Adipose tissue (tissue), 3 donors: ENCODE data around the gene BFAR. TPM values are rescaled to one million over a fixed set of nuclear protein-coding genes. Genes with fewer than 3 reads are reported as not detected.

ENCODE experiments used
- H3K27ac ChIP-seq: one replicate; pipeline ENCODE4 v1.5.1; 2013; ENCODE audit warnings: low read depth, low read length
- WGBS, 3 donors: extraction: QIAGEN DNeasy Blood & Tissue Kit; methylation state at CpG; one replicate each; pipeline ENCODE4 v1.1.7; 2013; 5-methylcytosine and 5-hydroxymethylcytosine counted together
- polyA plus RNA-seq, 3 donors: library from polyadenylated mRNA; stranded (reverse); fragments of 200-250 nt; gene quantifications; one replicate each; pipeline ENCODE4 v1.2.3, GENCODE V29; 2013
- donor health status: healthy with polysubstance abuse.
- donor health status: Bipolar disorder and iron deficiency.
- donor health status: healthy.

The BFAR gene
- 10 to 100 TPM; 33.6 to 47.2 (median 45.0) TPM for polyA plus RNA-seq

- H3K27ac ChIP-seq: peak within 1 kb of the TSS; percentile 94
- 0% methylated on average over 56 to 69 of the region's 69 CpGs for WGBS, 3 donors
Measured at GRCh38 chr16:14632693-14633569, at the start of gene BFAR. TSS of gene BFAR (plus strand) at chr16:14632951. CDS start at chr16:14644347, 11,396 bp downstream.

GRCh38 chr16:14585287-14585686, 47.5 kb upstream of the BFAR start:
- 96 to 97% (median 97%) methylated on average over 3 of the region's 3 CpGs for WGBS, 3 donors
- no peak overlapping the region for H3K27ac ChIP-seq

- 75 to 90% (median 82%) methylated on average over 3 of the region's 3 CpGs for WGBS, 3 donors
Measured at GRCh38 chr16:14586637-14587305, 46.0 kb upstream of the BFAR start.

GRCh38 chr16:14600164-14600563, 32.6 kb upstream of the BFAR start:
- no peak overlapping the region for H3K27ac ChIP-seq
- WGBS, 3 donors: 53 to 68% (median 58%) methylated on average over 2 of the region's 2 CpGs

More at GRCh38 chr16:14586637-14587305, 46.0 kb upstream of the BFAR start:
- no peak overlapping the region for H3K27ac ChIP-seq

GRCh38 chr16:14602443-14602963, 30.2 kb upstream of the BFAR start:
- no peak overlapping the region for H3K27ac ChIP-seq
- WGBS, 3 donors: 86 to 95% (median 86%) methylated on average over 6 of the region's 6 CpGs

GRCh38 chr16:14606102-14606501, 26.6 kb upstream of the BFAR start:
- no peak overlapping the region for H3K27ac ChIP-seq
- WGBS, 3 donors: 88 to 97% (median 97%) methylated on average over 6 of the region's 6 CpGs

- H3K27ac ChIP-seq: no peak overlapping the region
- 72 to 93% (median 92%) methylated on average over 4 of the region's 4 CpGs for WGBS, 3 donors
Measured at GRCh38 chr16:14608111-14608566, 24.6 kb upstream of the BFAR start.

GRCh38 chr16:14608604-14609003, 24.1 kb upstream of the BFAR start:
- no peak overlapping the region for H3K27ac ChIP-seq
- 63 to 86% (median 81%) methylated on average over 6 of the region's 6 CpGs for WGBS, 3 donors

GRCh38 chr16:14609716-14610115, 23.0 kb upstream of the BFAR start:
- WGBS, 3 donors: 96 to 97% (median 96%) methylated on average over 6 of the region's 6 CpGs
- H3K27ac ChIP-seq: no peak overlapping the region

- 97 to 99% (median 98%) methylated on average over 14 of the region's 14 CpGs for WGBS, 3 donors
- H3K27ac ChIP-seq: no peak overlapping the region
Measured at GRCh38 chr16:14611660-14612059, 21.1 kb upstream of the BFAR start.

- no peak overlapping the region for H3K27ac ChIP-seq
- WGBS, 3 donors: 98 to 99% (median 98%) methylated on average over 4 of the region's 4 CpGs
Measured at GRCh38 chr16:14613991-14614390, 18.8 kb upstream of the BFAR start.

GRCh38 chr16:14616280-14616679, 16.5 kb upstream of the BFAR start:
- 90 to 92% (median 90%) methylated on average over 4 of the region's 4 CpGs for WGBS, 3 donors
- H3K27ac ChIP-seq: no peak overlapping the region

- H3K27ac ChIP-seq: no peak overlapping the region
- 77 to 96% (median 94%) methylated on average over 7 of the region's 7 CpGs for WGBS, 3 donors
Measured at GRCh38 chr16:14618566-14618965, 14.2 kb upstream of the BFAR start.

- WGBS, 3 donors: 87 to 94% (median 90%) methylated on average over 4 of the region's 4 CpGs
- no peak overlapping the region for H3K27ac ChIP-seq
Measured at GRCh38 chr16:14627078-14627477, 5.7 kb upstream of the BFAR start.

- WGBS, 3 donors: 50 to 61% (median 59%) methylated on average over 12 of the region's 12 CpGs
- H3K27ac ChIP-seq: no peak overlapping the region
Measured at GRCh38 chr16:14628806-14629611, 3.7 kb upstream of the BFAR start.

GRCh38 chr16:14629612-14629918, 3.2 kb upstream of the BFAR start:
- H3K27ac ChIP-seq: peak overlapping the region; percentile 69
- 1 to 2% (median 2%) methylated on average over 15 to 17 of the region's 17 CpGs for WGBS, 3 donors

- peak within 1 kb of the TSS; percentile 69 for H3K27ac ChIP-seq
- WGBS, 3 donors: 1% methylated on average over 50 to 51 of the region's 51 CpGs
Measured at GRCh38 chr16:14629919-14630619, 2.7 kb upstream of the BFAR start, which contains the start of gene PARN. TSS of gene PARN (minus strand) at chr16:14630260. CDS start at chr16:14630125, 135 bp downstream.
